Kasumi-1 (cell line): ENCODE results near the gene ABHD13.
"Not testable (repeated sequence)": the region's sequence is repeated elsewhere in the genome, so short reads cannot be mapped to it uniquely, and the experiment has no call there.

ENCODE experiments used
- DNase-seq, 2 experiments: peaks; one replicate each; lab custom pipeline; 2025; lab: John Stamatoyannopoulos, UW

ABHD13 gene

GRCh38 chr13:108218044-108218974, at the start of gene ABHD13:
TSS of gene ABHD13 (plus strand) at chr13:108218392. CDS start at chr13:108229219, 10,827 bp downstream.
- DNase-seq: peak; percentile 89 to 90

DNA sequence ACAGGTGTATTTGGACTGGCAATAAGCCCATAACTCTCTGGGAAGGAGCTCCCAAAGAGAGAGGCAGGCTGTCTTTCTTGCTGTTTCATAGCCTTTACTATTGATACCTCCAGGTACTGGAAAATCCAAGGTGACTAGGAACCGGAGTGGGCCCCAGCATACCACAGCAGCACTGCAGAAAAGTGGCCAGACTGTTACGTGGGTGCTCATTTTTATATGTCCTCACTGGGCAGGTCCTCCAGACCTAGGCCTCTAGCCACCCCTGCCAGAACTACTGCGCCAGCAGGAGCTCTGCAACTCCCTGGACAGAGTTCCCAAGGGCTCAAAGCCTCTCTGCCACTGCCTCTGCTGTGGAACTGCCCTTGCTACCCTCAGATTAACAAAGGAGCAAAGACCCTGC, 49.3 kb upstream of the ABHD13 start:
- DNase-seq: no peak

DNA sequence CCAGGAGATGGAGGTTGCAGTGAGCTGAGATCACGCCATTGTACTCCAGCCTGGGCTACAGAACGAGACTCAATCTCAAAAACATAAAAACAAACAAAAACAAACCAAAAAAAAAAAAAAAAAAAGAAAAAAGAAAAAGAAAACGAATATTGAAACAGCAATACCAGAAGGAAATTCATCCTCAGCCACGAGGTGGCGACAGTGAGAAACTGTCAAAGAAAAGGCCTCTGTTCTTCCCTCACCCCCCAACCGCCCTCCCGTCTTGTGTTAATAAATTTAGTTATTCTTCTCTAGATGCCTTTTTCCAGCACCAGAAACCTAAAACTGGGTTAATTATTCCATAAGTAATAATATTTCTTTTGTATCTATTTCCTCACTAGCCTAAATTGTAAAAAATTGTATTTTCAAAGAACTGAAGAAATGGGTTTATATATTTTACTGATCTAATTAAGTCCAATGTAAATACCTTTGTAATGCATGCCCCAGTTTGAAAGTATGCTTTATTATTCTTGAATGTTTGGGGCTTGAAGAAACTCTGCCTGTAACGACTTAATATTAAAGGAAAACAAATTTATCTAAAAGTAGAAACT, 41.4 kb upstream of the ABHD13 start:
- peak; percentile 4 to 10 for DNase-seq

- no peak for DNase-seq
These were observed 40.1 kb upstream of the ABHD13 start for GRCh38 chr13:108178078-108178477.

DNA sequence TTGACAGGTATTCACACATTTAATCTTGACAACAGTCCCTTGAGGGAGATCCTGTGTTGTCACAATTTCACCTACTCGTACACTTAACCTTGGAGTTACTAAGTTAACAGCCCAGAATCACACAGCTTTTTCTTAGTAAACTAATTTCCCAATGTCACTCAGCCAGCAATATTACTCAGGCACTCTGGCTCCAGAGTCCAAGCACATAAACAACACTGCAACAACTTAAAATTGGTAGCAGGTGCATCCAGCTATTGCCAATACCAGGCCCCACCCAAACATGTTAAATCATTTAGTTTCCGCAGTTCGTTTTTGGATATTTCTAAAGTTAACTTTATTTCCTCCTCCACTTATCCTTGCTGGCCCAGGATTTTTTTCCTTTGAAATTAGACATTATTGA, 35.5 kb upstream of the ABHD13 start:
- no peak for DNase-seq

DNA sequence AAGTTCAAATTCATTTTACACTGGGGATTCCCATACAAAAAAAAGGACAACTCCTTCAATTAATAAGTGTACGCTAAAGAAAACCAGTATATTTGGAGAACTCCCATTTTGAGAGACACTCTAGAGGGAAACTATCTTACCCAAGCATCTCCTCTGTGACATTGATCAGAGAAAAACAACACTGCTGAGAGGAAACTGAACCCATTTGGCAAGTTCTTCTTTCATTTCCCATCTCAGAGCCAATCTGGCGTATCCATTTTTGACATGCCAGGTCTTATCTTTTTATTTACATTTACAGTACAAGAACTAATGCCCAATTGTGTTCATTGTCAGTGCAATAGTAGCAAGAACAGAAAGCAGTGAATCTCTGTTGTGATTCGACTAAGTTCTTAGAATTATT, 33.0 kb upstream of the ABHD13 start:
- DNase-seq: no peak

DNA sequence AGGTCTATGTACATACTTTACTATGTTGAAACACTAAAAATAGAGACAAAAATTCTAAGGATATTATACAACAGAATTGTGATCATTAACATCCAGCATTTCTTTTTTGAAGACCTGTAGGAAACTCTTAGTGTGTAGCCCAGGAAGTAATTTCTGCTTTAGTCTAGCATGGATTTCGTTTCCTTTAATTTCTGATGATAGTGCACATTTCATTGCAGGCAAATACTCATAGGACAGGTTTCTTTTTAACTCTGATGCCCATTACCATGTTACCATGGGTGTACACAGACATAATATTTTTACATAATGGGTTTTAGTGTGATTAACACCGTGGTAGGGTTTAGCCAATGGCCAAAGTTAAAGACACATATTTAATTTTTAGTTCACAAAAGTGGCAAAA, 29.9 kb upstream of the ABHD13 start:
- DNase-seq: no peak

GRCh38 chr13:108190897-108191296, 27.3 kb upstream of the ABHD13 start:
- no peak for DNase-seq

GRCh38 chr13:108193806-108194205, 24.4 kb upstream of the ABHD13 start:
- DNase-seq: no peak

DNA sequence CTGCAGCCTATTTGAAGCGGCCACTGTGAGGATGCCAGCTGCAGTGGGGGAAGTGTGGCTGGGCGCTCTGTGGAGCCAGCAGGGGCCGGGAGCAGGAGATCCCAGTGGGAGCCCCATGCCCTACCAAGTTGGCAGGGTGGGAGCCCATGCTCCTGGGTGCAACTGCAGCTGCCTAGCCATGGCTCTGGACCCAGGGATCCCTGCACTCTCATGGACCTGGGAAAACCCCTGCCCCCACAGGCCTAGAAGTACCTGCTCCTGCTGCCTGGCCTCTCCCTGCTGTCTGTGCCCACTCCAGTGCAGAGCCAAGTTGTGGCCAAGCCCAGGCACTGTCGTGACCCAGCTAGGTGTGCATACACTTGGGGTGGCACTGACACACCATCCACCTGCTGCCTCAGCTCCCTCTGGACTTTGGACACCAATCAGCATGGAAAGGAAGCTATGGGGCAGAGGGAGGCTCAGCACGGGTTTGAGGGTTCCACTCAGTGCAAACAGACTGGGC, 23.7 kb upstream of the ABHD13 start:
- DNase-seq: no peak

- DNase-seq: no peak
These were observed 23.0 kb upstream of the ABHD13 start for GRCh38 chr13:108195146-108195545.

DNA sequence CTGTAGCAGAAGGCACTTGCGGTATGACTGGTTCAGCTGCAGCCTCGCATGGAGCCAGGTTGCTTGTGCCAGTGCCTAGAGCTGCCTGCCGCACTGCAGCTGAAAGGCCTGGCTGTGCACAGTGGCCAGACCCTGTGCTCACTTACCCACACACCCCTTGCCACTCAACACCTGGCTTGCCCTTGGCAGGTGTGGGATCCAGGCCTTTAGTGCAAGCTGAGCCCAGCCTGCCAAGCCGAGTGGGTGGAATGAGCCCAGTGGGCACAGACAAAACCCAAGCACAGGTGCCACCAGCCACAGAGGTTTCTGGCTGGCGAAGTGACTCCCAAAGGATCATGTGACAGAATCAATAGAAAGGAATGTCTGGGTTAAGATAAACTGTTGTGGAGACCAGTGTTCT, 22.3 kb upstream of the ABHD13 start:
- no peak for DNase-seq

- no peak for DNase-seq
These were observed 17.3 kb upstream of the ABHD13 start for GRCh38 chr13:108200781-108201398.

DNA sequence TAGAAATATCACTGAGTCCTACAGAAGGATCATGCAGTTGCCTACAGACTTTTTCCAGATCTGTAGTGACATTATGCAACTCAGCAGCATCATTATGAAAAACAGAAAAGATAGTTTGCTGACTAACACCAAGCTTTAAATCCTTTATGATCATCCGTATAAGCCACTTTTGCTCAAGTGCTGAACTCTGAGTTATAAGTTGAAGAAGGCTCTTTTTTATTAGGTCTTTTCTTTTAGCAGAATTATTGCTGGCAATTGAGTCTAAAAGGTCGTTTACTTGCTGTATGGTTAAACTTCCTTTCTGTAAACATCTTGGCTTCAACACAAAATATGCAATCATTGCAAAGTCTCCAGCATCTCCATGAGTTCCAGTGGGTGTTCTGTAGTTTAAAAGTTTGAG, 7.6 kb upstream of the ABHD13 start:
- DNase-seq: no peak

- DNase-seq: no peak
These were observed 5.3 kb upstream of the ABHD13 start for GRCh38 chr13:108212886-108213285.

DNA sequence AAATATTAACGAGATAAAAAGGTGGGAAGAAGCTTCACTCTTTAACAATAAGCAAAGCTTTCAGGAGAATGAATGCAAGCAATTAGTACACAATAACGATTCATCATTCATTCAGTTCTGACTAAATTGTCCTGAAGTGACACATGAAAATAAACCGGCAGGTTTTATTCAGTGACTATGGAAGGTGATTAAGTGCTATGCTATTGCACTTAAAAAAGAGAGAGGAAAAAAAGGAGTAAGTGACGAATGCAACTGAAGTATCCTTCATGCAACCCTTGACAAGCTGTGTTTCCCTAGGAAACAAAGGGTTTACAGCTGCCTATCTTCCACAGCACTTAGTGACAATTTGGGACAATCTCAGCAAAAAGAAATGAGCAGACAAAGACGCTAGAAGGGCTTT, 4.2 kb upstream of the ABHD13 start:
- no peak for DNase-seq

DNA sequence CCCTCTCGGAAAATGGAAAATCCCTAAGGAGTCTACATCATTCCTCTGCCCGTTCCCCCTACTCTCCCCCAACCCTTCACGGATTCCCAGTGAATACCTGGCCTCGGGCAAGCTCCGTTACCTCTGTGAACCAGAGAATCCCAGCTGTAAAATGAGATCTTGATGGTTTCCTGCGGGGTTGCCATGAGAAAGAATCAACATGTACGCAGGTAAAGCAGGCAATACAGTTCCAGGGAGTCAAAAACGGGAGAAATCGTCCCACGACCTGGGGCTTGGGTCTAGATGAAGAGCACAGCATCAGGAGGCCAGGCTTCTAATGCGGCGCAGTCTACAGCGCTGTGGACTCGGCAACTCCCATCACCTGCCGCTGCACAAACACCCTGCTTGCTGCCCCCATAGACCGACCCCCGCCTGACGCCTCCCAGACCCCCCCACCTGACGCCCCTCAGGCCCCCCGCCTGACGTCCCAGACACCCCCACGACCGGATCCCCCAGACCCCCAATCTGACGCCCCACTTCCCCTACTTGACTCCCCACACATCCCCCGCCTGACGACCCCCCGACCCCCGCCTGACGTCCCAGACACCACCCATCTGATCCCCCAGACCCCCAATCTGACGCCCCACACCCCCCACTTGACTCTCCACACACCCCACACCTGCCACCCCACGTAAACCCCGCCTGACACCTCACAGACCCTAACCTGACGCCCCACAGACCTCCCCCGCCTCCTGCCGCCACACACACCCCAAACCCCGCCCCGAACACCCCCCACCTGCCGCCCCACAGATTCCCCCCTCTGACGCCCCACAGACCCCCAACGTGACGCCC, 3.5 kb upstream of the ABHD13 start:
- no peak for DNase-seq

DNA sequence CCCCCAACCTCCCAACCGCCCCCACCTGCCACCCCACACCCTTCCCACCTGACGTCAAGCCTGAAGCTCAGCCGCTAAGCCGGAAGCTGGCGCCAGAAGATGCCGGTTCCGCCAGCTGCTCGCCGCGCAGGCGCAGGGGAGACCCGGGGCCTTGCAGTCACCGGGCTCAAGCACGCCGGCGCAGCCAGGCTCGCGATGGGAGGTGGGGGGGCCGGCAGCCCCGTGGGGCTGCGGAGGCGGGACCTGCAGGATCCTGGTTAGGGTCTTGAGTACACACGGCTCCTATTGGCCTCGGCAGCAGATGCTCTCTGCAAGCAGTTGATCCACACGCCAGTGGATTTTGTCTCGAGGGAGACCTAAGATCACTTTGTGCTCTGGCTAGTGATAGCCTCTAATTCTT, 2.8 kb upstream of the ABHD13 start, which contains the start of gene LIG4:
Gene LIG4, minus strand, starts transcription at position 101 of the 400 bp plus-strand sequence. CDS start 4,268 bp downstream, outside the sequence.
- DNase-seq: peak; percentile 82 to 86

DNA sequence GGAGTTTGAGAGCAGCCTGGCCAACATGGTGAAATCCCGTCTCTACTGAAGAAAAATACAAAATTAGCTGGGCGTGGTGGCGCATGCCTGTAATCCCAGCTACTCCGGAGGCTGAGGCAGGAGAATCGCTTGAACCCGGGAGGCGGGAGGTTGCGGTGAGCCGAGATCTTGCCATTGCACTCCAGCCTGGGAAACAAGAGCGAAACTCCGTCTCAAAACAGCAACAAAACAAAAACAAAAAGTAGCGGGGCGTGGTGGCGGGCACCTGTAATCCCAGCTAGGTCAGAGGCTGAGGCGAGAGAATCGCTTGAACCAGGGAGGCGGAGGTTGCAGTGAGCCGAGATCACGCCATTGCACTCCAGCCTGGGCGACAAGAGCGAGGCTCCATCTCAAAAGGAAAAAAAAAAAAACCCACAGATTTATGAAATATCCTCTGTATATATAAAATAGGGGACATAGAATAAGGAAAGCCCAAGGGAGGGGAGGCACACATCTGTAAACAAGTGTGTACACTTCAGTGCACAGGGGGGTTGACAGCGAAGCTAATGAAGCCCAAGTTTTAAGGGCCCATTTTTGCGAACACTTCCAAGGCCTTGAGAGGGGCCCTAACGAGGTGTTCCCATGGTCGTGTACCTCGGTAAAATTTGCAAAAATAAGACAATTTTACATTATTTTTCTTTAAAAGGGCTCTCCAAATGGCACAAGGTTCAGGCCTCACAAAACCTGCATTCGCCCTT, 717 bp upstream of the ABHD13 start:
- DNase-seq: not testable (repeated sequence)

DNA sequence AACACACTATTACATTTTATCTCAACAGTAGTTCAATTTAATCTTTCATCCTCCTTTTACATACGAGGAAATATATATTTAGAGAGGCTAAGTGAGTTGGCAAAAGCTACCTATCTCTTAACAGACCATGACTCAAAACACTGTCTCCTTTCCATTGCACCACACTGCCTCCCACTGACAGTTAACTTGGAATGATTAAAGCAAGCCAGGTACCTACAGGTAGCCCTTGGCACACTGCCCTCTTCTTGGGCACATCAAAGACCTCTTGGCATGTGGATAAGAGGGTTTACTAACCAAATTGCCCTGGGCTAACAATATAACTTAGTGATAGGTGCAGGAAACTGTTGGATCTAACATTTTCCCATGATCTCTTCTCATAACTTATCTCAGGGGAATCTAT, 1.8 kb downstream of the ABHD13 start:
- no peak for DNase-seq
